ENCODE results near the gene ADD3.

Gene ADD3

DNA sequence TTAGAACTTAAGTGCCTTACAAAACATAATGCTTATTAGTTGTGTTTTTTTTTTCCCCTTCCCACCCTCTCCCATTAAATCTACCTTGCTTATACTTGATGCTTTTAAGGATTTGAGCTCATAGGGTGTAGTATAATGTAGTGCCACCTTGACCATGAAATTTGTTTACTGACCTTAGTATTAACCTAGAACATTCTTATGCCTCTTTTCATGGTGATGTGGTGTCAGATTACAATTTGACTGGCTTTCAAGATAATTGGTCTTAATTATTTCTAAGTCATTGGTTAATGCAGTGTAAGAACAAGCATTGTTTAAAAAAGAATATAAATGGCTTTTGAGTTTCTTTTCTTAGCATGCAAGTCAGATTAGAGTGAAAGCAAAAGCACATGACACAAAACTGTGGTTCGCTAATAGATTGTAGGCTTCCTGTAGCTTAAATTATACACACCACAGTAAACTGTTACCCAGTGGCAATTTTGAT, 61.8 kb downstream of the ADD3 start:
- no peak for DNase-seq

DNA sequence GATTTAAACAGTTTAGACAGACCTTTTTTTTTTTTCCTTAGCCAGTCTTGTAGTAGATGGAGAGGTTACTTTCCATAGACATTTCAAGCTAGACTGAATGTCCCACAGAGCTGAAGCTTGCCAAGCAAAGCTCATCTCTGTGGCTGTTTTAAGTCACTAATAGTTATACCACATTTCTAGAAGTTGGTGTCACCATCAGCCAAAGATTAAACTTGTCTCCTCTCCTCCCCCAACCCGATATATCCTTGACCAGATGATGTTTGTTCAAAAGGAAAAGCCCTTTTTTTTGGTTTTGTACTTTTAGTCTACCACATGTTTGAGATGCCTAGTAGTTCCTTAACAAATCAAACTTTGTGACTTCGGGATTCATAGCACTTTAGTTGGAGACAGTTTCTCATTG, 66.1 kb downstream of the ADD3 start:
- no peak for DNase-seq

DNA sequence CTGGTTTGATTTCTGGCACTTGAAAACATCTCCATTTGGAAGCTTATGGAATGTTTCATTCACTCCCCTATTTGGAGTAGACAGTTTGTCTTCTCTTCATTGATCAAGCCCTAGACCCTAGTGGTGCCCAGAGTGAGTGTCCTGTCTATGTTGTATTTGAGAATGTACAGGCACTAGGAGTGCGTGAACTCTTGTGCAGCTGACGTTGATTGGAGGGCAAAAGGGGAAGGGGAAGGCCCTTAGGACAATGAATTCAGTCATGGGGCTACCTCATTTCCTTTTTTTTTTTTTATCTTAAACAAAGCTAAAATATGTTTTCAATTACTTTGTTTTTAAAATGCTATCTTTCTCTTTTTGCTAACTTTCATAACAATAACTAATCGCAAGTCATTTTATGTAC, 66.5 kb downstream of the ADD3 start:
- DNase-seq, result no peak

DNA sequence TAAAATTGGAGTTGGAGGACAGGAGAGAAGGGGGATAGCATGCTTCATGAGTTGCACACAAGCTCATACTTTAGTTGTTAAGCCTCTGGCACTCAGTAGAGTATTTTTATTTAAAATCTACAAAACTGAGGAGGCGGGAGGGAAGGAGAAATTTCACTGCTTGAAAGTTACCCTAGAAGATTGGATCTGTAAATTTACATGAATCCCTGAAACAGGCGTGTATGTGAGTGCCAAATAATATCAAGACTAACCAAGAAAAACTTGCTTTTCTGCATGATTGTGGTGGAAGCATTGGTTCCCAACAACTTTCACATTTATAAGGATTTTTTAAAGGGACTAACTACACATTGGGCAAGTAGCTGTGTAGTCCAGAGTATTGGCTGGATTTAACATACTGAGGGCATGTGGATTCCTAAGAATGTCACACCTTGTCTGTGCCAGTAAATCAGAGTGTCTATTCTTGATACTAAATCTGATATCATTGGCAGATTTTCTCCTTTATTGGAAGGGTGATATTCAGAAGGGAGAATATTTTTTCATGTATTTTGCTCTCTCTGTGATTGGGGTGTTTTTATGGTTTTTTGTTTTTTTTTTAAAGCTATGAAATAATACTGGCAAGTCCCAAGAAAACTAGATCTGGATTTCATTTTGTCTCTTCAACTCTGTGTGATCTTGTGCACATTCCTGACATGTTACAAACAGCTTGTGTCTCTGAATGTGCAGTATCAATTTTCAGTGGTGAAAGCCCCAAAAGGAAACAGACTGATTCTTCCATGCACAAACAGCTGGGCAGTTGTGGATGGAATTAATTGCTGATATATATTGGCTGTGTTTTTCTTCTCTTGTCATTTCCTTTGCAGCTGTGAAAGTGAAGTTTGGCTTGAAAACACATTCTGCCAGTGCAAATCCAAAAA, 67.2 kb downstream of the ADD3 start:
- DNase-seq, result no peak

DNA sequence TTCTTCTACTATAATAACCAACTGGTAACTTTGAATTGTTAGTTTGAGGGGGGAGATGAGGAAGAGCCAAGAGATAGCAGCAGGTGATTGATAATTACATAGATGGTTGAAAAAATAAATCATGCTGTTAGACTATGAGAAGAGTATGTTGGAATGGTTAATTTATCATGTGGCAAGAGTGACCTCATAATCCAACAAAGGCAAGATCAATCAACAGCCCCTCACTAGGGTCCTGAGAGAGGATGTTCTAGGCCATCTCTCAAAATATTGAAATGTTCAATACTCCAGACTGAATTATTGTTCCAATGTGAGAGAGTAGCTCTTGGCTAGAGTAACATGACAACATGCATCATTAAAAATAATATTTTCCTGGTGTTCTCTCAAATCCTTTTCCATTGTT, 67.9 kb downstream of the ADD3 start:
- no peak for DNase-seq

DNA sequence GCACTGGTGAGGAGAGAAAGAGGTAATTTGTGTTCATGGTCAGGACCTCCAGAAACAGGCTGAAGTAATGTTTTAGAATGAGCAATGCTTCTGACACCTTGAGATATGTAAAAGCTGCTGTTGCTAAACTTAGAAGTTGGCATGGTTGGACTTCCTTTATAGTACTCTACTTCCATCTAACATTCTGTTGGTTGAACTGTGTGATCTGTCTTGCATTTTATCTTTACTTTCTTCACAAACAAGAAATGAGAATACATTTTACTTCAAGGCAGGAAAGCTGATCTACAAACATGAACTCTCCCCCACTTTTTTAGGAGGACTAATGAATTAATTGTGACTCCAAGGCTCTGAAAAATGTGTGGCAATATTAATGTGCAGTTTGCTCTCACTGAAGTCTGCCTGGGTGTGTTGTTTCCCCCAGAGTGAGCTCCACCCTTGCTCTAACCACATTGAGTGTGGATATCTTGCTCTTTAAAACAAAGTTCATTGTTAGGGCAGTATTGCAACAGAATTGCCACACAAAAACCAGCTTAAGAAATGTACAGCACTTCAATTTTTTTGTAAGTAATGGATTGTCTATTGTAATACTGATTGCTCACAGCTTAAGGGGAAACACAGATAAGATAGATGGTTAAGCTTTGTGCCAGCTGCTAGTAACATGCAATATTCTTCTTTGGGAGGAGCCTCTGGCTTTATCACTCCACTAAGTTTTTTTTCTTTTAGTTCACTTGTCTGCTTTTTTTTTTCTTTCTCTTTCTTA, 69.0 kb downstream of the ADD3 start:
- peak in 1 of 4 experiments; percentile 6 for DNase-seq

DNA sequence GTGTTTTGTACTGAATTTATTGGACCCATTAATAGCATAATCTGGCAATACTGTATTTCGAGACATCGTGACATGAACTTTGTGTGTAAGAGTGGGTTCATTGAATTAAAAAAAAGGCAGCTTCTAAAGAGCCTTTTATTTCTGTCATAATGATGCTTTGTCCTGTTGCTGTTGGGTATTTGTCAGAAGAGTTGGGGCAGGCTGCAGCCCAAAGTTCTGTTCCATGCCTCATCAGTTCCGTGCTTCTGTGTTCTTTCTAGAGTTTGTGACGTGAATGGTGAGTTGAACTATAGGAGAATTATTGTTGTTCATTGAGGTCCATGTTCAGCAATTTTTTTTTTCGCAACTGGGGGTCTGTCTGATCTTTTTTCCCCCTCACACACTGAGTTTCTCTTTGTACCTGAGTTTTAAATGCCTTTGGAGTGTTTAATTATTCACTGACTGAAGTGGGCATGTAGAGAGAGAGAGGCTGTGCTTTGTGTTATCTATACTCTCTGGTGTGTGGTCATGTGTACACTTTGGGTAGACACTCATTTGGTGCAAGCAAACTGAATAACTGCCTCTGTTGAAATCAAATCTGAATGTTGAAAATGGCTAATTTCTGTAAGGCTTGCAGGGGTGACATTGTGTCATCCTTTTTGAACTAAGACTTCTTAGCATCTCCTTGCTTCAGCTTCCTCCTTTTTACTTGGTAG, 69.8 kb downstream of the ADD3 start:
- no peak for DNase-seq

DNA sequence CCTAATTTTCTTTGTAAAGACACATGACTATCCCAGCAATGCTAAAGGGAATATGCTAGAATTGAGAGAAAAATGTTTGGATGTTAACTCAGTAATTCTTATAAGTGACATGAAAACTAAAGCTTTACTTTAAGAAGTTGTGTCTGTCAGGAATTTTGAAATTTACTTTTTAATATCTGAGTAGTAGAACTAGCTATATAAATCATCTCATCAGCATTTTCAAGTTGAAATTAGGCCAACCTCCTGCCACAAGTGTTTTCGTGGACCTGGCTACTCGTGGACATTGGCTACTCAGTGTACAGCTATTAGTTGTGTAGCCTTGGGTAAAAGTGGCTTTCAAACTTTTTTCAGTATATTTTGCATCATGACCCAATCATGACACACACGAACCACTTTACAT, 70.5 kb downstream of the ADD3 start:
- DNase-seq, result no peak

DNA sequence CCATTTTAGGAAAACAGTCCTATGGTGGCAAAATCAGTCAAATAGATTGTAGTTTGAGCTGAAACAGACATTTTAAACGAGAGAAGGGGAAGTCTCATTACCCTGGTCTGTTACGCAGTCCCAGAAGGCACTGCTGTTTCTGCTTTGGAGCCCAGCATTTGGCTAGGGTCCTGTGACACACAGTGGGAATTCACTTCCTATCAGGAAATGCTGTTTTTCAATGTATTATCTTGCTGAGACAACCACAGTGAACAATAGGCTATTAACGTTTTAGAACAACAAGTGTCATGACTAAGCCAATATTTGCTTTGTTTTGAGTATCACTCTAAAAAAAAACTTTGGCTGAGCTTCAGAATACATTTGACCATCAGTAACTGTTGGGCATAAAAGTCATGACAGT, 74.1 kb downstream of the ADD3 start:
- DNase-seq, result no peak

DNA sequence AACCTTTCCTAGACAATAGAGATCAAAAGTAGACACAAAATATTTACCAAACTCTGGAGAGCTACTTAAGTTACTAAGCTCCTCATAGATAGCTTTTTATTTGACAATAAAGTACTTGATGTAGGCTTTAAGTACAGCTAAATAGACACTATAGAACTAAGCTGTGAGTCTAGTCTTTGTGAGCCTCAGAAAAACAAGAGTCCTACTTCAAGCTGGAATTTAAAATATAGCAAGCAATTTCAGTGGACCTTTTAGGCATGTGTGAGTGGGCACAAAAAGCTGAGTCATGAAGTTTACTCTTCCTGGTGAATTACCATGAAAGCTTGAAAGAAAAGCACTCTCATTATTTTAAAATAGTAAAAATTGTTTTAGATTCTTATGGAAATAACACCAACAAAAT, 76.1 kb downstream of the ADD3 start:
- DNase-seq, result no peak

DNA sequence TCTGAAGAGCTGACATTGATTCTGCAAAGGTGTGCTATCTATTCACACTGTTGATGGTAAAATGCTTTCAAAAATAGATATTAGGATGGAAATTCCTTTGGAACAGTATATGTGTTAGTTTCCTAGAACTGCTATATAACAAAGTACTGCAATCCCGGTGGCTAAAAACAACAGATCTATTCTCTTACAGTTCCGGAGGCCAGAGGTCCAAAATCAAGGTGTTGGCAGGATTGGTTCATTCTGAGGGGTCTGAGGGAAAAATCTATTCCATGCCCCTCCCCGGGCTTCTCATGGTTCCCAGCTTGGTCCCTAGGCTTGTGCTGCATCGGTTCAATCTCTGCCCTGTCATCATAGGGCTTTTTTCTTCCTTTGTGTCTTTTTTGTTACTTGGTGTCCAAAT, 79.9 kb downstream of the ADD3 start:
- DNase-seq, result no peak

DNA sequence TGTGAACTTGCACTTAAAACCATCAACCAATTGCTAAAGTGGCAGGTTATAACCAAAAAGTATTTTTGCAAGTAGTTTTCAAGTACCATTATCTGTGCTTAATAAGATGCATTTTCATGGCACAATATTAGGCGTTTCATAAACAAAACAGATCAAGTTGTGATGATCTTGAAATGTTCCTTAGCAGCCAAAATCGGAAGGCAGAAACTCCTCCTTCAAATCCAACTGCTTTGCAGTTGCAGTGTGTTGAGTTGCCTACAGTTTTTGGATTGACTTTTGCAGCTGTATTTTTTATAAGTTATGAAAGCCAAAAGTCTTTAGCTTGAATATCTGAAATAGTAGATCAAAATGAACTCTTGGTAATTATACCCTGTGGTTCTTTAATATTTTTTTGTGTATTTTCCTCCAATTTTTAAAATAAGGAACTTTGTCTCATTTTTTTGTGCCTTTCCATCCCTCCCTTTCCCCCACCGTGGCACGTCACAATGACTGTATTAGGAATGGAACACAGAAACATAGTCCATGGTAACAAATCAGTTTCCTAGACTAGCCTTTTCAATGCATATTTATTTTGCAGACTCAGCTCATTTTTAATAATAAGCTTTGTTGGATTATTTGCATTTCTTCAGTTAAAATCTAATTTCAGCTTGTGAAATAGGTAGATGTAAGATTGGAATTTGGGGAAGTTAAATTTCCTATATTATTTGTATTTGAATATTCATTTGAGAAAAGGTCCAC, 80.8 kb downstream of the ADD3 start:
- DNase-seq, result no peak

DNA sequence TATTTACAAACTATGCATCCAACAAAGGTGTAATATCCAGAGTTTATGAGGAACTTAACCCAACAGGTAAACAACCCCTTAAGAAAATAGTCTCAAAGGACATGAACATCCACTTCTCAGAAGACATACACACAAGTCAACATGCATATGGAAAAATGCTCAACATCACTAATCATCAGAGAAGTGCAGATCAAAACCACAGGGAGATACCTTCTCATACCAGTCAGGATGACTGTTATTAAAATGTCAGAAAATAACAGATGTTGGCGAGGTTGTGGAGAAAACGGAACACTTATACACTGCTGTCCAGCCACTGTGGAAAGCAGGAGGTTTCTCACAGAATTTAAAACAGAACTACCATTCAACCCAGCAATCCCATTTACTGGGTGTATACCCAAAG, 84.0 kb downstream of the ADD3 start:
- DNase-seq, result no peak

DNA sequence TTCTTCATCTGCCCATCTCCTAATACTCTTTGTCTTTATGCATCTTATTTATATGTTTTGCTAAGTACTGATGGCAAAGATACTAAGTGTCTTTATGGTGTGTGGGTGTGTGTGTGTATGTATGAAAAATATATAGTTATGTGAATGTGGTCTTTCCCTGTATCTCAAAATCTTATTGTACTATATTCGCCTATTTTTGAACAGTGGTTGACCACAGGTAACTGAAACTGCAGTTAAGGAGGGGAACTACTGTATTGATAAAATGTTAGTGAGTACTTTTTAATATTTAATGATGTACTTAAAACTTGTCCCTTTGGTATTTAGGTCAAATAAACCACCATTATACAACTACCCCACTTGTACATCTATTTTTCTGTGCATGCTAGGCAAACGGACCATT, 85.9 kb downstream of the ADD3 start:
- DNase-seq, result no peak

DNA sequence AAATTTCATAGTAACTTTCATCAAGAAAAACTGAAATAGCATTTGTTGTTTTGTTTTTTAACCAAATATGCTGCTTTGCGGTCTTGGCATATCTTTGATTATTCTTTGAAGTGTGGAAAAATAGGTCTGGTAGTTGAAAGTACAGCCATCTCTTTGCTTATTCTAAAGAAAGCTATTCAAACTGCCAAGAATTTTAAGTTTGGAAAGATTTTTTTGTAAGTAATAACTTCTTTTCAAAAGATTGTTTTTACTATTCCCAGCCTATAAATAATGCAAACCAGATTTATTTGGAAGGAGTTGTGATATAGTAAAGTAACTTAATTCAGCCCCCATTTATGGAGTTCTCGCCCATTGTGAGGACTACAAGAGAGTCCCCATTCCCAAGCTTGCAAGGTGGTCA, 87.0 kb downstream of the ADD3 start:
- no peak for DNase-seq

DNA sequence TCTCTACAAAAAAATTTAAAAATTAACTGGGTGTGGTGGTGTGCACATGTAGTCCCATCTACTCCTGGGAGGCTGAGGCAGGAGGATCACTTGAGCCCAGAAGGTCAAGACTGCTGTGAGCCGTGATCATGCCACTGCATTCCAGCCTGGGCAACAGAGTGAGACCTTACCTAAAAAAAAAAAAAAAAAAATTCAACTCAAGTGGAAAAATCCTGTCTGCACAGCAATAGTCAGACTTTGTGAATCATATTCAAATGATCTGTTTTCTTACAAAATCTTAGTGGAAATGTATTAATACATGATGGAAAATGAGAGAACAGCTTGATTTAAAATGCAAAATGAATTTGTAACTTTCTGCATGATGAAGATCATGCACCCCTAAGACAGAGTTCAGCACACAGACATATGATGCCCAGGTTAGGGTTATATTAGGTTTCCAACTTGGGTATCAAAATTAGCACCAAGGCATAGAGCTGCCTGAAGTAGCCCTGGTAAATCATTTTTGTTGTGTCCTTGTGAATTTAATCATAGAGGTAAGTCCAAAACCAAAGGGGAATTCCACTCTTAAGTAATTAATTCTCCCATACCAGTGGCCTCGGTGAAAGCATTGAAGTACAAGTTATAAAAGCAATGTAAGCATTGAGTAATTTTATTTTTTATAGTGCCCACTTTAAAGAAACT, 93.8 kb downstream of the ADD3 start:
- no peak for DNase-seq

DNA sequence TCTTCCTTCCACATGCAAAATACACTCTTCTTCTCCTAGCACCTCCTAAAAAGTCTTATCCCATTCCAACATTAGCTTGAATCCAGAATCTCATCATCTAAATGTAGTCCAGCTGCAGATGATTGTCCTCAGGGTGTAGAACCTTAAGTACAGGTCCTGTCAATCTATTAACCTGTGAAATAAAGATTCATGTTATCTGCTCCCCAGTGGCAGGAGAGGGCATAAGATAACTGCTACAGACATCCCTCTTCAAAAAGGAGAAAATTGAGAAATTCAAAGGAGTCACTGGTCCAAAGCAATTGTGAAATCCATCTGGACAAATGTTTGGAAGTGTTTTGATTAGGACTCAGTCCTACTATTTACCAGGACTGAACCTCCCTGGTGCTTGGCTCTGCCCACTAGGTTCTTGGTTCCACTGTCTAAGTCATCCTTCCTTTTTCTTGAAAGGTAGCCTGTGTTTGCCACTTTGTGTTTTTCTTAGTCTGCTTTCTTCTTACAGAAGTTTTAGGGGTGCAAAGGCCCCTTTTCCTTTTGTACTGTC, 96.2 kb downstream of the ADD3 start:
- no peak for DNase-seq

DNA sequence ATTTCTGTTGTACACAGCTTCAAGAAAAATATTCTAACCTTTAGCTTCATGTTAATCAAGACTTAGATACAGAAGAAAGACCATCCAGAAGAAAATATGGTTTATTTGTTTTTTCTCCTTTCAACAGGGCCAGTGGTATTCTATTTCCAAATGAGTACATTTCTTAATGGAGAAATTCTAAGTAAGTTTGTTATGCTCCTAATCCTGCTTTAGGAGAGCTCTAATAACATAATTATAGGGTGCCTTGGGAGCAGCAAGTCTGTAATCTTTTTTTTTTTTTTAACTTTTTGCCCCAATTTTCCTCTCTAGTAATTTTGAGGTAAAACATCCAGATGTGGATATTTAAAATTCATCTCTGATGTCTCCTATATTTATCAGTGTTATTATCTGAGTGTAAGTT, 98.1 kb downstream of the ADD3 start:
- no peak for DNase-seq

DNA sequence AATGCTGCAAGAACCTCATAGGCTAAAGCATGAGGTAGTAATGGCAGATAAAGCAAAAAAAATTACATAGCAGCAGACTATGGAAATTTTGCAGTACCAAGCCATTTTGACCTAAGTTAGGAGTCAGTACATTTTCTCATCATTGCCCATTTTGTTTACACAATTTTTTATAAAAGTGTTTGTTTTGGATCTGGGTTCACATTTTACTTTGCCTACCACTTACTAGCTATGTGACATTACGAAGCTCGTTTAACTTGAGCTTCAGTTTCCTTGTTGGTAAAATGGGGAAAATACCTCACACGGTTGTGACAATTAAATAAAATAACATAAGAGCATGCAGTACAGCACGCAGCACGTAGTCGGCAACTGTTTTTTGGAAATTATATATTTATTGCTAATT, 99.6 kb downstream of the ADD3 start:
- DNase-seq, result no peak

DNA sequence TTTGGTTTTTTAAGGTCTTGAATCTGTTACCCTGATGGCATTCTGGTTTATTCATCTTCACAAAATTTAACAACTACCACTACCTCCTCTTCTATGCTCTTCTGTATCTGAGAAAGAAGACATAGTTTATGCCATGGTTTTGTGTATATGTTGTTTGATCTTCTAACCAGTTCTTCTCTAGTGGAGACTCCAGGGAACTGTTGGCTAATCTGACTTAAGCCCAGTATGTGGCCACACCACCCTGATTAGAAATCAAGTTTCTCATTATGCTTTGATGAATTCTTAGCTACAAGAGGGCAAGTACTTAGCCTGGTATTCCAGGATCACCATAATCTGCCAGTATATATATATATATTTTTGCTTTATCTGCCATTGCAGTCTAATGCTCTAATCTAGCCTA, 100.1 kb downstream of the ADD3 start:
- DNase-seq, result no peak

DNA sequence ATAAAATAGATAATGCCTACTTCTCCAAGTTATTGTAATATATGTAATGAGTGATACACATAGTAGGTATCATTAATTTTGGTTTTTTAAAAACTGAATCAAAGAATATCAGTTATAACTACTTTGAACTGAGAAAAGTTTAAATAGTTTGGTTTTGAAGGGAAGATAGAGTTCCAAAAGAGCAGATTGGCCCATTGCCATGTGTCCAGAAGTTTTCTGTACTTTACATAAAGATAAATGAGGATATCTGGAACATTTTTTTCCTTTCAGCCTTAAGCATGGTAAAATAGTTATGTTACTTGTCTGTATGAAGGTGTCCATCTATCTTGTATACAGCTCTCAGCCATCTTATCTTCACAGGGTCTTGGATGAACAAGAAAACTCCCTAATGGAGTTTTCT, 101.7 kb downstream of the ADD3 start:
- DNase-seq, result no peak

DNA sequence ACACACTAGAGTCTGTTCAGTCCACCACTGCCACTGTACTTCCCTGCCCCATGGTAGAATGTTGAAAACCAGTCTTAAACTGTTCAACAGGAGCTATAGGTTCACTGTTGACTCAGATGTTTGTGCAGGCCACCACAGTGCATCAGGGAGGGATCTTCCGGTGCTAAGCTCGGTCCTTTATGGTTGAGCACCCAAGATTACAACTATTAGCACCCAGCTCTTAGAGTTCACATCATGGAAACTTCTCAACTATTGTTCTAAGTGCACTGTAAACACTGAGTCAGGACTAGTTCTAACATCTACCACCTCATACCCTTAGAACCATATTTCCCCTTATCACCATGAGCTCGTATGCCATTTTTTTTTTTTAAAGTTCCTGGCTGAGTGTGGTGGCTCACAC, 102.6 kb downstream of the ADD3 start:
- DNase-seq, result no peak
